Measurements from ENCODE around the gene NAP1L4.

The NAP1L4 gene

GRCh38 chr11:2961080-2961479 is 31.0 kb downstream of the NAP1L4 start:
- CTCF ChIA-PET, result interaction anchor here (0.6 to 1.6 kb wide), 2 partner anchors 14 to 457 kb away, joined by 4 to 5 read pairs; no protein-coding TSS in a partner anchor
- POLR2A ChIA-PET (ENCODE audit: low non-redundant PET), result no interaction called here
- no peak overlapping the region for H3K27ac ChIP-seq
- TF ChIP-seq, protein P1, sequence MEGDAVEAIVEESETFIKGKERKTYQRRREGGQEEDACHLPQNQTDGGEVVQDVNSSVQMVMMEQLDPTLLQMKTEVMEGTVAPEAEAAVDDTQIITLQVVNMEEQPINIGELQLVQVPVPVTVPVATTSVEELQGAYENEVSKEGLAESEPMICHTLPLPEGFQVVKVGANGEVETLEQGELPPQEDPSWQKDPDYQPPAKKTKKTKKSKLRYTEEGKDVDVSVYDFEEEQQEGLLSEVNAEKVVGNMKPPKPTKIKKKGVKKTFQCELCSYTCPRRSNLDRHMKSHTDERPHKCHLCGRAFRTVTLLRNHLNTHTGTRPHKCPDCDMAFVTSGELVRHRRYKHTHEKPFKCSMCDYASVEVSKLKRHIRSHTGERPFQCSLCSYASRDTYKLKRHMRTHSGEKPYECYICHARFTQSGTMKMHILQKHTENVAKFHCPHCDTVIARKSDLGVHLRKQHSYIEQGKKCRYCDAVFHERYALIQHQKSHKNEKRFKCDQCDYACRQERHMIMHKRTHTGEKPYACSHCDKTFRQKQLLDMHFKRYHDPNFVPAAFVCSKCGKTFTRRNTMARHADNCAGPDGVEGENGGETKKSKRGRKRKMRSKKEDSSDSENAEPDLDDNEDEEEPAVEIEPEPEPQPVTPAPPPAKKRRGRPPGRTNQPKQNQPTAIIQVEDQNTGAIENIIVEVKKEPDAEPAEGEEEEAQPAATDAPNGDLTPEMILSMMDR (conservative IDR thresholded peaks at IDR 0.05; ENCODE audit: low read depth), result no peak
- DNase-seq (ENCODE audit: low spot score), result no peak

- DNase-seq (ENCODE audit: low spot score), result no peak
- peak overlapping the region; percentile 24; the same call in 1 of the 2 replicates for H3K27ac ChIP-seq
- POLR2A ChIA-PET (ENCODE audit: low non-redundant PET), result no interaction called here
- TF ChIP-seq, protein P1 (conservative IDR thresholded peaks at IDR 0.05; ENCODE audit: low read depth), result no peak
- CTCF ChIA-PET, result interaction anchor here (0.6 to 1.6 kb wide), 2 partner anchors 15 to 136 kb away, joined by 5 read pairs; no protein-coding TSS in a partner anchor
Measured at GRCh38 chr11:2960139-2960538, 32.0 kb downstream of the NAP1L4 start.

DNA sequence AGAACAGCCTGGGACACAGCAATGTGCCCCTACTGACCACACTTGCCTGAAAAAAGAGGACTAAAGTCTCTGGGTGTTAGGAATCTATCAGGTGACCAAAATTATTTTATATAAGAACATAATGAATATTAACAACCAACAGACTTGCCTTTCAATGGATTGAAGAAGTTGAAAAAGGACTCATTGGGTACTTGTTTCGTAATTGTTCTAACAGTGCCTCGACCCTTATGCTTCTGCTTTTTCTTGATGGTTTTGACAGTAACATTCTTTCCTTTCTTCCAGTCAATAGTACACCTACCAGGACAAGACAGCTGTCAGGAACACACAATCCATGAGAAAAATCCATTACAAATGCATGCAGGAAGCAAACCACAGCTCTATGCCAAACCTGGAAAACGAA is 33.9 kb downstream of the NAP1L4 start:
- CTCF ChIA-PET, result no interaction called here
- H3K27ac ChIP-seq, result no peak overlapping the region
- TF ChIP-seq, protein P1 (conservative IDR thresholded peaks at IDR 0.05; ENCODE audit: low read depth), result no peak
- POLR2A ChIA-PET (ENCODE audit: low non-redundant PET), result no interaction called here
- no peak for DNase-seq (ENCODE audit: low spot score)

- ChIA-PET CTCF (interaction anchor here (1.4 kb wide), 1 partner anchor 136 kb away, joined by 4 read pairs; no protein-coding TSS in a partner anchor), POLR2A (ENCODE audit: low non-redundant PET) (no interaction called here)
- no peak for DNase-seq (ENCODE audit: low spot score)
- no peak overlapping the region for H3K27ac ChIP-seq
- TF ChIP-seq, protein P1 (conservative IDR thresholded peaks at IDR 0.05; ENCODE audit: low read depth), result no peak
Measured at GRCh38 chr11:2955906-2956476, 36.1 kb downstream of the NAP1L4 start.

DNA sequence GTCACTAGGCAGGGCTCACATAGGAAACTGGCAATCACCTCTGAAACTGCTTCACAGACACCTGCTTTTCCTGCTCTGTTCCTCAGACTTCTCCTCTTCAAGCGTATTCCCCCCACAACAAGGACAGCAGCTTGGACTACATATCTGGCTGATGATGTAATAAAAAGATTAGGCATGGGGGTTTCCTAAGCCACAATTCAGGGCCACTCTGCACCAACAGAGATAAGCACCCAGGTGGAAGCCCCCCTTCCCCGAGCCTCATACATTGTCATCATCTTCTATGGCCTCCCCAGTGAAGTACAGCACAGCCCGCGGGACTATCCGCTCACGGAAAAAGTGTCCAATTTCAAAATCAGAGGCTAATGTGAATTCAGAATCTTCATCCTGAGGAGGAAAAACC is 37.9 kb downstream of the NAP1L4 start:
- no peak overlapping the region for H3K27ac ChIP-seq

DNA sequence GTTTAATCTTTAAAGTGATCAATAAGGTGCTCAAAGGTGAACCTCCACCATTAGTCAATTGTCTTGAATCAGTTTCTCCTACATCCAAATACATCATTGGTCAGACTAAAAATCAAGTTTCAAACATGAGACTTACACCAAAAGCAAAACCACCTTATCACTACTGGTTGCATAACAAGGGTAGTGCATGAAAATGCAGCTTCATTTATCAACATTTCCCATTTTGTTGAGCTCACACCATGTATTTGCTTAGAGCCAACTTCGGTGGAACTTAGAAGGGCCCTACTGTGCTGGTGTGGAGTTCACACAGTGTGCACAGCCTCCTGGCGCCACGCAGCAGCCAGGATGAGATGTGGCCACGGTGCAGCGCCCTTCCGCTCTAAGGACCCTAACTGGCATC is 39.8 kb downstream of the NAP1L4 start:
- peak overlapping the region; percentile 23; the same call in 1 of the 2 replicates for H3K27ac ChIP-seq
- CTCF ChIA-PET, result interaction anchor here (0.6 kb wide), 1 partner anchor 85 kb away, joined by 3 read pairs; no protein-coding TSS in a partner anchor
- TF ChIP-seq, protein P1 (conservative IDR thresholded peaks at IDR 0.05; ENCODE audit: low read depth), result no peak
- no peak for DNase-seq (ENCODE audit: low spot score)
- POLR2A ChIA-PET (ENCODE audit: low non-redundant PET), result no interaction called here

More for the DNA sequence above, 37.9 kb downstream of the NAP1L4 start:
- CTCF ChIA-PET, result interaction anchor here (0.7 to 0.8 kb wide), 2 partner anchors 60 to 1260 kb away, joined by 3 to 4 read pairs; no protein-coding TSS in a partner anchor
- no peak for DNase-seq (ENCODE audit: low spot score)
- POLR2A ChIA-PET (ENCODE audit: low non-redundant PET), result no interaction called here
- TF ChIP-seq, protein P1 (conservative IDR thresholded peaks at IDR 0.05; ENCODE audit: low read depth), result no peak

All from RWPE1 (cell line).